Activated naive CD4-positive, alpha-beta T cell treated with anti-CD3 and anti-CD28 coated beads, Interleukin-2, amount 50 U/mL, for 24 hours (primary cell): Measurements from ENCODE around the gene TFDP2.

Source experiments
- H3K27ac Mint-ChIP-seq: one replicate; pipeline ENCODE4 v1.8.0; 2021; ENCODE audit warnings: mild to moderate bottlenecking, mixed read lengths
- H3K27me3 Mint-ChIP-seq: one replicate; pipeline ENCODE4 v1.8.0; 2021; ENCODE audit warnings: mixed read lengths
- H3K36me3 Mint-ChIP-seq: one replicate; pipeline ENCODE4 v1.8.0; 2021; ENCODE audit warnings: mixed read lengths
- H3K4me1 Mint-ChIP-seq: one replicate; pipeline ENCODE4 v1.8.0; 2021; ENCODE audit warnings: mixed read lengths
- H3K4me3 Mint-ChIP-seq: one replicate; pipeline ENCODE4 v1.8.0; 2021; ENCODE audit warnings: mild to moderate bottlenecking, mixed read lengths
- H3K9me3 Mint-ChIP-seq: one replicate; pipeline ENCODE4 v1.8.0; 2021; ENCODE audit warnings: mixed read lengths

Gene TFDP2, protein sequence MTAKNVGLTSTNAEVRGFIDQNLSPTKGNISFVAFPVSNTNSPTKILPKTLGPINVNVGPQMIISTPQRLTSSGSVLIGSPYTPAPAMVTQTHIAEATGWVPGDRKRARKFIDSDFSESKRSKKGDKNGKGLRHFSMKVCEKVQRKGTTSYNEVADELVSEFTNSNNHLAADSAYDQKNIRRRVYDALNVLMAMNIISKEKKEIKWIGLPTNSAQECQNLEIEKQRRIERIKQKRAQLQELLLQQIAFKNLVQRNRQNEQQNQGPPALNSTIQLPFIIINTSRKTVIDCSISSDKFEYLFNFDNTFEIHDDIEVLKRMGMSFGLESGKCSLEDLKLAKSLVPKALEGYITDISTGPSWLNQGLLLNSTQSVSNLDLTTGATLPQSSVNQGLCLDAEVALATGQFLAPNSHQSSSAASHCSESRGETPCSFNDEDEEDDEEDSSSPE

DNA sequence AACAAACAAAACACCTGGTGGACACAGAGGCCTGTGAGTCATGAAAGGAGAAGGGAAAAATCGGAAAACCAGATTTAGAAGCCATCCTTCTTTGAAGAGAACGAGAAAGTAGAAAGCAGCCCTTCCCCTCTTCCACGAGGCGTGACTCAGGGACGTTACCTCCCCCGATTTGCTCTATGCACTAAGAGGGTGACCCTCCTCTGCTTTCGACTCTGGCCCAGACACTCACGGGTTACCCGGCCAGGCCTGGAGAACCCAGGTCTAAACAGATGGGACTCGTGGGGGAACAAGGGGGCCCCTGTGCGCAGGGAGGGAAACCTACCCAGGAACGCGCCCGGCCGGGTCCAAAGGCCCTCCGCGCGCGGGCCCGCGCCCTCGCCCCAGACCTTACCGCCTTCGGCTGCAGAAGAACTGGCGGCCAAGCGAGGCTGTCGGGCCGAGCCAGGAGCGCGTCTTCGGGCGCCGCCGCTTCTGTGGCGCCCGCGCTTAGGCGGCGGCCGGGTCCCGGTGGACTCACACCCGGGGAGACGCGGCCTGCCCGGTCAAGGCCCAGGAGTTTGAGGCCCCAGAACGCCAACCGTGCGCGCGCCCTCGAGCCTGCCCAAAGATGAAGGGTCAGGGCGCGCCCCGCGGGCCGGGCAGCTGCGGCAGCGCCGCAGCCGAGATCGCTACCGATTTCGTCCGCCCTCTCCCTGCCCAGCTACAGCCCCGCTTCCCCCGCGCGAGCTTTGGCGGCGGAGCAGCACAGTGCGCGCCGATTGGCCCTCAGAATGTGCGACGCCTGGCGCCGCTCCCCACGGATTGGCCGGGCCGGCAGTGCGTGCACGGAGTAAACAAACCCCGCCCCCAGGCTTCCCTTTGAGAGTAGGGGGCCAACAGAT lies at the start of gene TFDP2:
TSS of gene TFDP2 (minus strand) at position 753 of the 881 bp plus-strand sequence. CDS start 47,795 bp downstream, outside the sequence.
- Mint-ChIP-seq H3K27ac (peak within 1 kb of the TSS; percentile 87), H3K4me3 (peak within 1 kb of the TSS; percentile 91), H3K27me3 (no peaks in the 10 kb centered on the region), H3K9me3 (no peaks in the 10 kb centered on the region), H3K4me1 (peaks cover 35% of the 10 kb centered on the region), H3K36me3 (peaks cover 3% of the 10 kb centered on the region)

DNA sequence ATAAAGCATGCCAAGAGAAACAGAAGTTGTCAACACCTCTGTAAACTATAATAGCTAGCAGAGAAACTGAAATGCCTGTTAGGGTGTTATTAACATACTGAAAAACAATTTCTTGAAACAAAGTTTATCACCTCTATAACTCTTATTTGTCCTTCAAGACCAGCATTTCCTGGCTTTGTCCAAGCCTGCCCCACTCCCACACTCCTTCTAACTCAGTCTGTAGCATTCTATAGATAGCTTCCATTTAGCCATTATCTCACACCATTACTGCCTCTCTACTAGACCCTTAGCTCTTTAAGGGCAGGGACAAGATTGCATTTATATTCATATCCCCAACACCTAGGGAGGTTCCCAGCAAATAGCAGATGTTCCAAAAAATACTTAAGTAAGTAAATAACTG lies 39.5 kb upstream of the TFDP2 start:
- H3K4me1 Mint-ChIP-seq: no peaks in the 10 kb centered on the region
- peaks cover 13% of the 10 kb centered on the region for H3K36me3 Mint-ChIP-seq
- H3K27me3 Mint-ChIP-seq: no peaks in the 10 kb centered on the region
- no peaks in the 10 kb centered on the region for H3K9me3 Mint-ChIP-seq
- no peak overlapping the region for H3K4me3 Mint-ChIP-seq
- no peak overlapping the region for H3K27ac Mint-ChIP-seq

DNA sequence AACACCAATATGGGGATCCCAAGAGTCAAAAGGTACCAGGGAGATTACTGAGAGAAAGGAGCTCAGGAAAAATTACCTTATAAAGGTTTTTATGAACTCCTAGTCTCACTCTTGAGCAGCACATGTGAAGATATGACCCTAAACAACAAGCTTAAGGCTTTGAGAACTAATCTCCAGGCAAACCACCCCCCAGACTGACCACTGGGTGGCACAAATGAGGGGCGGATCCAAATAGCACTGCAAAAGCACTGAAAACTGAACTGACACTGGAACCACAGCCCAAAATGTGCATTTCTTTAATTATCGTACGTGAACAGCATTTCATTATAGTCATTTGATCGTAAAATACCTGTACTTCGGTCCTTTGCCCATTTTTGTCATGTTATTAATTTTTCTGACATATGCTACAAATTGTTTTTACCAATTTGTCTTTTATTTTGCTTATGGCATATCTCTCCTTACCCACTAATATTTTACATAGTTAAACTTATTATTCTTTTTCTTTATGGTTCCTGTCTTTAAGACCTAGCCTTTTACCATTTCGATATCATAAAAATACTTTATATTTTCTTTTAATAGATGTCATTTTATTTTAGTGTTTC lies 31.5 kb upstream of the TFDP2 start:
- peaks cover 7% of the 10 kb centered on the region for H3K36me3 Mint-ChIP-seq
- H3K4me1 Mint-ChIP-seq: no peaks in the 10 kb centered on the region
- H3K27me3 Mint-ChIP-seq: no peaks in the 10 kb centered on the region
- H3K4me3 Mint-ChIP-seq: no peak overlapping the region
- no peak overlapping the region for H3K27ac Mint-ChIP-seq
- H3K9me3 Mint-ChIP-seq: no peaks in the 10 kb centered on the region

DNA sequence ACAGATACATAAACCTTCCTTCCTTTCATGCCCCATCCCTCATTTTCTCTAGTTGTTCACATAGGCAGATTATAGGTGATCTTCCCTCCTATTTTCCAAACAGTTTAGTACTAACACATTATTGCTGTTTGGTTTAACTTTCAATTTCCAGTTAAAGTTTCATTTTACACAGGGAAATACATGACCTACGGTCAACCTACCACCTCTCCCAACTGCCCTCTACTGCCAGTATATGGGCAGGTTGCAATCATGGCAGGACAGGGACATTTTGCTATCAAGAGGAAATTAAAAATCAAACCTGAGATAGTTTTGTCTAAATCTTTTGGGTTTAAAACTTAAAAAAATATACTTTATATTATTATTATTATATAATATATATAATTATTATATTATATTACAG lies 26.1 kb upstream of the TFDP2 start:
- Mint-ChIP-seq H3K9me3 (no peaks in the 10 kb centered on the region), H3K36me3 (peaks cover 5% of the 10 kb centered on the region), H3K27ac (no peak overlapping the region), H3K4me1 (no peaks in the 10 kb centered on the region), H3K4me3 (no peak overlapping the region), H3K27me3 (no peaks in the 10 kb centered on the region)

DNA sequence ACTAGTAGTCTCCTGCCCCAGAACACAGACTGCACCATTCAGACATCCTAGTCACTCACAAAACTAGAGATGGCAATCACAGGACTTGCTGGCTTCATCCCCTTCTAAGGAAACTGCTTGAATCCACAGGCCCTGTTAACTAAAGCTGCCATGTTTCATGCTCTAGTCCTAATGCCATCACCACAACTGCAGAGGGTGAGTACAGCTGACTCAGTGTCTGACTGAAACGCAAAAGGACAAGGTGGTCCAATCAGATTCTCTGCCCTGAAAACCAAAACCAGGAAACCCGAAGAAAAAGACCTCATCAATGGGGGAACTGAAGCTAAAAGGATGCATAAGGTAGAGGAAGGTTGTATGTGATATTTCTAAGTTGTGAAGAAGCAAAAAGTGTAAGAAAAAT lies 25.2 kb upstream of the TFDP2 start:
- no peaks in the 10 kb centered on the region for H3K27me3 Mint-ChIP-seq
- H3K9me3 Mint-ChIP-seq: no peaks in the 10 kb centered on the region
- no peak overlapping the region for H3K4me3 Mint-ChIP-seq
- no peaks in the 10 kb centered on the region for H3K4me1 Mint-ChIP-seq
- H3K36me3 Mint-ChIP-seq: peaks cover 4% of the 10 kb centered on the region
- H3K27ac Mint-ChIP-seq: no peak overlapping the region

DNA sequence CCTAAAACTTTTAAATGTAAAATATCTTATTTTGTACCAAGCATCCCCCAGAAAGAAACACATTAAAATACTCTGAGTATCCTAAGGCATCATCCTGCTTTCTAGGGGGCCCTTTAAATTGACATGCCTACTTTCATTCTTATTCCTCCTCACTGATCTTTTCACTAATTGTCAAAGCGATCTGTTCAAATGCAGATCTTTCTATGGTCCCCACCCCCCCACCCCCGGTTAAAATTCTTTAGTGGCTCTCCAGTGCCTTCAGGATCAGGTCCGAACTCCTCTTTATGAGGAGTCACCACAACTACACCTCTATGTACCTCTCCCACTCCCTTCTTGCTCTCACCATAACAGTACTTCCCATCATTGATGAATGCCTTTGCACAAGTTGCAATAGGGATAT lies 19.2 kb upstream of the TFDP2 start:
- Mint-ChIP-seq H3K9me3 (no peaks in the 10 kb centered on the region), H3K4me1 (no peaks in the 10 kb centered on the region), H3K4me3 (no peak overlapping the region), H3K36me3 (peaks cover 10% of the 10 kb centered on the region), H3K27me3 (no peaks in the 10 kb centered on the region), H3K27ac (no peak overlapping the region)

DNA sequence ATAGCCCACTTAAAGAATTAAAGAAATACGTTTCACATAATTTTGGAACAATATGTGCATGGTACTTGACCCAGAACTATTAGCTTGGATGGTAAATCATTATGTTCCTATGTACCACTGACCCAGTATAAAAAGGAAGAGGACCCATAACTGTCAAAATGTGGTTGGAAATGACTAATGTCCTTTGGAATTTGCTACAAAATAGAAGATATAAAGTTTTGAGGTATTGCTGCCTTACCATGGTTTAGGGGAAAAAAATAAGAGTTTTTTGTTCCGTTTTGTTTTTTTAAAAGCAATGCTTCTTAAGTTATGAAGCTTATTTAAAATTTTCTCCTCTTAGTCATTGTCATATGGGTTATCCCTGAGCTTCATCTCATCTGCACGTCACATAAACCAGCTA lies 15.8 kb upstream of the TFDP2 start:
- H3K4me1 Mint-ChIP-seq: no peaks in the 10 kb centered on the region
- no peak overlapping the region for H3K4me3 Mint-ChIP-seq
- H3K36me3 Mint-ChIP-seq: peaks cover 10% of the 10 kb centered on the region
- H3K27ac Mint-ChIP-seq: no peak overlapping the region
- H3K9me3 Mint-ChIP-seq: no peaks in the 10 kb centered on the region
- no peaks in the 10 kb centered on the region for H3K27me3 Mint-ChIP-seq

DNA sequence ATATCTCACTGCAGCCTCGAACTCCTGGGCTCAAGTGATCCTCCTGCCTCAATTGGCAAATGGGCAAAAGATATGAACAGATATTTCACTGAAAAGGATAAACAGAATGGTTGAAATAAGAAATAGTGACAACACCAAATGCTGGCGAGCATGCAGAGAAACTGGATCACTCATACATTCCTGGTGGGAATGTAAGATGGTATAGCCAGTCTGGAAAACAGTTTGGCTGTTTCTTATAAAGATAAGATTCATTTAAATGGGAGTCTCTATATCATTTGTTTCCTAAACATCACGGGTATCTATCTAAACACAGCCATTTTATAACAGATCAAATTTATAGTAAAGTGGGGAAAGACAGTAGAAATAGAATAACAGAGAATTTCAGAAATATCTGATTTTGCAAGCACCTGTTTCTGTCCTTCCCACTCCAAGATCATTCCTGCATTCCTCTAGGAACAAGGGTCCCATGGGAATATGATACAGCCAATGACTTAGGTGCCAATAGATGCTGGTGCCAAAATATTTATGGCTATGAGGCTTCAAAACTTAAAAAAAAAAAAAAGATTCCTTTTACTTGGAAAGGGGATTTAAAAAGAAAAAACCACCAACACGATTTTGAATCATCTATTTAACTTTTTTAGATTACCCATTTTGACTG lies 9.9 kb upstream of the TFDP2 start:
- H3K4me3 Mint-ChIP-seq: no peak overlapping the region
- no peaks in the 10 kb centered on the region for H3K9me3 Mint-ChIP-seq
- peaks cover 3% of the 10 kb centered on the region for H3K36me3 Mint-ChIP-seq
- H3K27ac Mint-ChIP-seq: no peak overlapping the region
- no peaks in the 10 kb centered on the region for H3K27me3 Mint-ChIP-seq
- no peaks in the 10 kb centered on the region for H3K4me1 Mint-ChIP-seq

DNA sequence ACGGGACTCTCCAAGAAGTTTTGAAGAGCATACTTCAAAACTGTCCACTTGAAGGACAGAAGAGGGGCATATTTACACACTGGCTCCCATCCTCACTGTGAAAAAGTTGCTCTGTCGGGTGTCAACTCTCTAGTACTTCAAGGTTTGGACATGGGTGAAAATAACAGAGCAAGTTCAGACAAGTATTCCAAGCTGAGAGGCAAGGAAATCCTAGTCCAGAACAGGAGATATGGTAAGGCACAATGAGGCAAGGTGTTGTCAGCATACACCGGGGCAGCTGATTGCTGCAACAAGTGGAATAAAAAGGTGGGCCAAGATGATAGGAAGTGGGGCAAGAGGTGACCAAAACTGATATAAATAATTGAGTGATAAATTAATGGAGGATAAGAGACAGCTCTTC lies 4.8 kb upstream of the TFDP2 start:
- no peaks in the 10 kb centered on the region for H3K27me3 Mint-ChIP-seq
- H3K9me3 Mint-ChIP-seq: no peaks in the 10 kb centered on the region
- H3K36me3 Mint-ChIP-seq: no peaks in the 10 kb centered on the region
- H3K27ac Mint-ChIP-seq: no peak overlapping the region
- no peak overlapping the region for H3K4me3 Mint-ChIP-seq
- H3K4me1 Mint-ChIP-seq: peaks cover 4% of the 10 kb centered on the region

DNA sequence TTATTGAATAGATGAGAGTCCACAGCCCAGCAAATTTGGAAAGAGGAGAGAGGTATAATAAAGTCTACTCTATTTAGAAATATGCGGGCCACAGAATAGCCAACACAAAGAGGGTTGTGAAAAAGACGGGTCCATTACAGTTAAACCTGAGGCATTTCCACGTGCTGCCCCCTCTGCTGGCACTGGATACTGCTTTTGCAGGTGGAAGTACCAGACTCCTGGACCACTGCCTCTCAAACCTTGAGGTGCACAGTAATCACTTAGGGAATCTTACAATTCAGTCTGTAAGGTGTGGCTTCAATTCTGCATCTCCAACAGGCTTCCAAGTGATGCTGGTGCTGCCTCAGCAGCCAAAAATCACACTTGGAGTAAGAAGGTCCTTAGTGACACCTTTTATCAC lies 3.0 kb upstream of the TFDP2 start:
- H3K36me3 Mint-ChIP-seq: no peaks in the 10 kb centered on the region
- H3K4me1 Mint-ChIP-seq: peaks cover 17% of the 10 kb centered on the region
- H3K4me3 Mint-ChIP-seq: no peak overlapping the region
- no peak overlapping the region for H3K27ac Mint-ChIP-seq
- no peaks in the 10 kb centered on the region for H3K9me3 Mint-ChIP-seq
- no peaks in the 10 kb centered on the region for H3K27me3 Mint-ChIP-seq

DNA sequence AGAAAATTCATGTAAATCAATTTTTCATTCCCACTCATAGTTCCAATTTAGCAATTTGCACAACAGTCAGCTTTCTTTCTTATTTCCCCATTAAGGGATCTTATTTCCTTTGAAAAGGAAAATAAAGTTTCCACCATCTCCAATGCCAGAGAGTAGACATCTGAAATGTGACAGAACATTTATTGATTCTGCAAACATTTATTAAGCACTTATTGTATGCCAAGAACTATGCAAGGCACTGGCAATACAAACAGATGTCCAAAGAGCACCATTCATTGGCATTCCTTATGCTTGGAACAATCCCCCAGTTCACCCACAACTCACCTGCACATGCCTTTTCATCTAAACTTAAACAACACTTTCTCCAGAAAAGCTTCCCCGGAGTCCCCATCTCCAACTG lies 2.5 kb upstream of the TFDP2 start:
- no peaks in the 10 kb centered on the region for H3K9me3 Mint-ChIP-seq
- H3K4me1 Mint-ChIP-seq: peaks cover 22% of the 10 kb centered on the region
- H3K4me3 Mint-ChIP-seq: no peak overlapping the region
- no peaks in the 10 kb centered on the region for H3K36me3 Mint-ChIP-seq
- H3K27me3 Mint-ChIP-seq: no peaks in the 10 kb centered on the region
- H3K27ac Mint-ChIP-seq: no peak overlapping the region

DNA sequence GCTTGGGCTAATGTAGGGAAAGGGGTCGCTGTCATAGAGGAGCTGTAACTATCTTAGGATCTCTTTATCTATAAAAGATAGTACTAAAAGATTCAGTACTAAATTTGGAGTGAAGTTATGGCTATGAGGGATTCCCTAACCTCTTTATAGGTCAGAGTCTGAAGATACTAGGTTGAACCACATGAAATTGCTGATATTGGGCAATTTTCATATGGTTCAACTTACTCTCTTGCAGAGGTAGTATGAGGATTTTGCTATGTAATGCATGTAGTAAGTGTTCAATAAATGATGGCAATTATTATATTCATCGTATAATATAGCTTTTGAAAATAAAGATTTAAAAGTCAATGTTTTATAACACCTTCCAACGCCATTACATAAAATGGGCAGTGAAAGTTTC lies 1.9 kb upstream of the TFDP2 start:
- Mint-ChIP-seq H3K36me3 (no peaks in the 10 kb centered on the region), H3K27me3 (no peaks in the 10 kb centered on the region), H3K9me3 (no peaks in the 10 kb centered on the region), H3K4me3 (no peak overlapping the region), H3K27ac (no peak overlapping the region), H3K4me1 (peaks cover 26% of the 10 kb centered on the region)

DNA sequence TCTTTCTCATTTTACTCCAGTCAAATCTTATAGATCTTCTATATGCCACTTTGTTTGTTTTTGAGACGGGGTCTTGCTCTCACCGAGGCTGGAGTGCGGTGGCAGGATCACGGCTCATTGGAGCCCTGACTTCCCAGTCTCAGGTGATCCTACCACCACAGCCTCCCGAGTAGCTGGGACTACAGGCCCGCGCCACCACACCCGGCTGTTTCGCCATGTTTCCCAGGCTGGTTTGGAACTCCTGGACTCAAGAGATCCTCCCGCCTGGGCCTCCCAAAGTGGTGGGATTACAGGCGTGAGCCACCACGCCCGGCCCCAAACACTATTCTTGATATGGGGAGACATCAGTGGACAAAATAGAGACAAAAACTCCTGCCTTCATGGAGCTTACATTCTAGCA lies 927 bp upstream of the TFDP2 start:
- peak overlapping the region; percentile 91 for H3K4me3 Mint-ChIP-seq
- no peaks in the 10 kb centered on the region for H3K36me3 Mint-ChIP-seq
- H3K27me3 Mint-ChIP-seq: no peaks in the 10 kb centered on the region
- no peaks in the 10 kb centered on the region for H3K9me3 Mint-ChIP-seq
- H3K4me1 Mint-ChIP-seq: peaks cover 28% of the 10 kb centered on the region
- H3K27ac Mint-ChIP-seq: no peak overlapping the region

DNA sequence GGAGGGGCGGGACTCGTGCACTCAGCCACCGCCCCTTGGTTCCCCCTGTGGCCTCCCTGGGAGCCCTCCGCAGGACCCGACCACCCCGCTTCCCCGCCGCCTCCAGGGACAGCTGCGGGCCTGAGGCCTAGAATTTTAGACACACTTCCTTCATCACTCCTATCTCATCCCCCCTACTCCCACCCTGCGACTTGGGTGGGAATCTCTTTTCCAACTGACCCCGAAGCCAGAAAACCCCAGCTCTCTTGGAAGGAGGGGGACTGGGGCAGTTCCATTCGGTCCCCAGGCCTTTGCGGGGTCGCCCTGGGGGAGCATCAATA lies 289 bp upstream of the TFDP2 start:
- peak overlapping the region; percentile 47 for H3K27ac Mint-ChIP-seq
- H3K4me3 Mint-ChIP-seq: peak overlapping the region; percentile 91
- H3K9me3 Mint-ChIP-seq: no peaks in the 10 kb centered on the region
- peaks cover 3% of the 10 kb centered on the region for H3K36me3 Mint-ChIP-seq
- H3K27me3 Mint-ChIP-seq: no peaks in the 10 kb centered on the region
- peaks cover 34% of the 10 kb centered on the region for H3K4me1 Mint-ChIP-seq

DNA sequence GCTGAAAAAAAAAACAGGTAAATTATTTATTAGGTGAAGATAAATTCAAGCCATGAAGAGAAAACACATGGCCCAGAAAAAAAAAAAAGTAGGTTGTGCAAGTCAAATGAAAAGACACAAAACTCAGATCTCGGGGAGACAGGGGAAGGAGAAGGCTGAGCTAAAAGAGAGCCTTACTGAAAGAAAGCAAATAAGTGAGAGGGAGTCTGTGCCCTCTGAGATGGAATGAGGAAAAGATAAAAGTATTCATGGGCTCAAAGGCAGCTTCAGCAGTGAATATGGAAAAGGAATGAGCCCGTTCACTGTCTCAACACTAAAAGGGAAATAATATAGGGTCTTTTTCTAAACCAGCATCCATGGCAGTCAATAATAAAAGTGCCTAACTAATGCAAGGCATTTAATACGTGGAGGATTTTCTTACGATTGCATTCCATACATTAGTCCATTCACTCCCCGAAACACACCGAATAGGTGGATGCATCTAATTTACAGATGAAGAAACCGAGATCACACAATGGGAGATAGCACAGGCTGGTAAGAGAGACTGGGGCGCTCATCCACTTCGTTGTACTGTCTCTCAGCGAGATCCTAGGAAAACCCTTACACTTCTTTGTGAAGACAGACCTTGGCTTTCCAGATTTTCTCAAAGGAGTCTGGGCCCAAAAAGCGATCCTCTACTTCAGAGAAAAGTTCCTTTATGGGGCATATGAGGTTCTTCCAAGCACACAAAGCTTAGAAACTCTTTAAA lies 1.1 kb downstream of the TFDP2 start:
- Mint-ChIP-seq H3K4me3 (peak overlapping the region; percentile 91), H3K27ac (peak overlapping the region; percentile 87), H3K4me1 (peaks cover 42% of the 10 kb centered on the region), H3K9me3 (no peaks in the 10 kb centered on the region), H3K27me3 (no peaks in the 10 kb centered on the region), H3K36me3 (peaks cover 5% of the 10 kb centered on the region)
